ENCODE data around the gene TCEAL9.

DNA sequence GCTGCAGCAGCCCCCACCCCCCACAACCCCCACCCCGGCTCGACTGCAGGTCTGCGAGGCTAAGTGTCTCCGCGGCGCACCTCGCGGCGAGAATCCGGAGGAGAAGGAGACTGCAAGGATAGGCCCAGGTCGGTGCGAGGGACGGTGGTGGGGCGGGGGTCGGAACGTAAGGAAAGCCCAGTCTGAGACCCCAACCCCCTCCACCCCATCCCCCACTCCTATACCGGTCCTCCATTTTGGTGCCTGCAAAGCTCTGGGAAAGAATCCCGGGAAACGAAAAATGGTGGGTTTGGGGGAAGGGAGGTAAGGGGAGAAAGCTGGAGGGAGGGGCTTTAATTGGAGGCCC, 20.6 kb downstream of the TCEAL9 start:
- TF ChIP-seq, protein P1, sequence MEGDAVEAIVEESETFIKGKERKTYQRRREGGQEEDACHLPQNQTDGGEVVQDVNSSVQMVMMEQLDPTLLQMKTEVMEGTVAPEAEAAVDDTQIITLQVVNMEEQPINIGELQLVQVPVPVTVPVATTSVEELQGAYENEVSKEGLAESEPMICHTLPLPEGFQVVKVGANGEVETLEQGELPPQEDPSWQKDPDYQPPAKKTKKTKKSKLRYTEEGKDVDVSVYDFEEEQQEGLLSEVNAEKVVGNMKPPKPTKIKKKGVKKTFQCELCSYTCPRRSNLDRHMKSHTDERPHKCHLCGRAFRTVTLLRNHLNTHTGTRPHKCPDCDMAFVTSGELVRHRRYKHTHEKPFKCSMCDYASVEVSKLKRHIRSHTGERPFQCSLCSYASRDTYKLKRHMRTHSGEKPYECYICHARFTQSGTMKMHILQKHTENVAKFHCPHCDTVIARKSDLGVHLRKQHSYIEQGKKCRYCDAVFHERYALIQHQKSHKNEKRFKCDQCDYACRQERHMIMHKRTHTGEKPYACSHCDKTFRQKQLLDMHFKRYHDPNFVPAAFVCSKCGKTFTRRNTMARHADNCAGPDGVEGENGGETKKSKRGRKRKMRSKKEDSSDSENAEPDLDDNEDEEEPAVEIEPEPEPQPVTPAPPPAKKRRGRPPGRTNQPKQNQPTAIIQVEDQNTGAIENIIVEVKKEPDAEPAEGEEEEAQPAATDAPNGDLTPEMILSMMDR (IDR thresholded peaks at IDR 0.05): no peak
- TF ChIP-seq POLR2A (IDR thresholded peaks at IDR 0.05): no peak

Measured in right lobe of liver (tissue), 4 donors.